Activated CD4-positive, alpha-beta T cell treated with anti-CD3 and anti-CD28 coated beads for 24 hours (primary cell): Measurements from ENCODE around the gene FAM107B.
"Not testable (repeated sequence)": the region's sequence is repeated elsewhere in the genome, so short reads cannot be mapped to it uniquely, and the experiment has no call there.

Source experiments
- DNase-seq, 2 donors: peaks; one replicate each; pipeline ENCODE4 v3.0.0-alpha.2; 2020; ENCODE audit warnings: low read depth in 2 of 2

The FAM107B gene

DNA sequence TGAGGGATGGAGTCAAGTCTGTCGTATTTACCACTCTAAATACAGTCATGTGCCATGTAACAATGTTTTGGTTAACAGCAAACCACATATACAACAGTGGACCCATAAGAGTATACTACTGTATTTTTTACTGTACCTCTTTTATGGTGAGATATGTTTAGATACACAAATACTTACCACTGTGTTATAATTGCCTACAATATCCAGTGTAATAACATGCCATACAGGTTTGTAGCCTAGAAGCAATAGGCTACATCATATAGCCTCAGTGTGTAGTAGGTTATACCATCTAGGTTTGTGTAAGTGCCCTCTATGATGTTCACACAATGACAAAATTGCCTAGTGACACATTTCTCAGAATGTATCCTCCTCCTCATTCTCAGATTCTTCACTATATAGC is 110.4 kb downstream of the FAM107B start:
- no peak for DNase-seq

DNA sequence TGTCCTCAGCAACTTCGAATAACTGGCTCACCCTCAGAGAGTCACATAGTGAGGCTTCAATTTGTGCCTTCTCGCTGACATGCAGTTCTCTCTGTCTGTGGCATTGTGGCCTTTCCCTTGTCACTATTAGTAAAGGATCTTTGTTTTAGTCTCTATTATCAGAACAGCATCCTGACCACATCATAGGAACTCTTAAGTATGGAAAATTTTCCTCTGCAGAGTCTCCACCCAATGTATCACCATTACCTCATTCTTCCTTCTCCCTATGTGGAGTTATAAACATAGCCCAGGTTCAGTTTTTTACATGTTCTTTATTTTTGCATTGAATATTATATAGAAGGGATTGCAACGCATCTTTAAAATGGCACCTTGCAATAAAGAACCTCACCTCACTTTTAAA is 112.9 kb downstream of the FAM107B start:
- DNase-seq: no peak

DNA sequence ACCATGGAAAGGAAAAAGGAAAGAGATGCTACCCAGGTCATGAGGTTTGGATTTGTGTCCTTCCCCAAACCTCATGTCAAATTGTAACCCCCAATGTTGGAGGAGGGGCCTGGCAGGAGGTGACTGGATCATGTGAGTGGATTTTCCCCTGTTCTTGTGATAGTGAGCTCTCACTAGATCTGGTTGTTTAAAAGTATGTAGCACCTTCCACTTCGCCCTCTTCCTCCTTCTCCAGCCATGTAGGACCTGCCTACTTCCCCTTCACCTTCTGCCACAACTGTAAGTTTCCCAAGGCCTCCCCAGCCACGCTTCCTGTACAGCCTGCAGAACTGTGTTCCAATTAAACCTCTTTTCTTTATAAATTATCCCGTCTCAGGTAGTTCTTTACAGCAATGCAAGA is 113.9 kb downstream of the FAM107B start:
- DNase-seq: no peak

DNA sequence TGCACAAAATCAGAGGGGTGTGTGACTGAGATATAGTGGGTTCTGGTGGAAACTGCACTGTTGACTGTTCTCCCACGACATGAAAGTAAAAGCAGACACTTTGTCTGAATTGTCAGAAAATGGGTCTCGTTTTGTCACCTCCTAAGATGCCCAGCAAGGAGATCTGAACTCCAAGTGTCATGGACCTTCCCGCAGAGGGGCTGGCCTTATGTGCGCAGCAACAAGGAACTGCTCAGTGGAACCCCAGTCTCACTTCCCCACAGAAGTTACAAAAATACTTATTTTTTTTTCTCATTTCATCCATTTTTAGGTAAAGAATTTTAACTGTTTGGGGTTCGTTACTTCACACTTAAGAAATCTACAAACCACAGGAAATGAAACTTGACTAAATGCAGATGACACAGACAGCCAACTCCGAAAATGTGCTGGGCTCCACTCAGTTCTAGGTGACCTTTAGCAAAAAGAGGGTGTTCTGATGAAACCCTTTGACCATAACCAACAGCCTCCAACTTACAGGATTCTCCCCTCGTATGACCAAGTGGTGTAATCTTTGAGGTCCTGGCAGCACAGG is 115.0 kb downstream of the FAM107B start:
- DNase-seq: peak in 1 of 2 donors; percentile 16

DNA sequence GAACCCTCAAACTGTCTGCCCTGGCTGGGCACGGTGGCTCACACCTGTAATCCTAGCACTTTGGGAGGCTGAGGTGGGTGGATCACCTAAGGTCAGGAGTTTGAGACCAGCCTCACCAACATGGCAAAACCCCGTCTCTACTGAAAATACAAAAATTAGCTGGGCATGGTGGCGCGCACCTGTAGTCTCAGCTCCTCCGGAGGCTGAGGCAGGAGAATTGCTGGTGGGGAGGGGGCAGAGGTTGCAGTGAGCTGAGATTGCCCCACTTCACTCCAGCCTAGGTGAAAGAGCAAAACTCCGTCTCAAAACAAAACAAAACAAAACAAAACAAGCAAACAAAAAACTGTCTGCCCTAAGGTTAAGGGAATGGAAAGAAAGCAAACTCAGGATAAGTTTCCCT is 115.6 kb downstream of the FAM107B start:
- not testable (repeated sequence) for DNase-seq

DNA sequence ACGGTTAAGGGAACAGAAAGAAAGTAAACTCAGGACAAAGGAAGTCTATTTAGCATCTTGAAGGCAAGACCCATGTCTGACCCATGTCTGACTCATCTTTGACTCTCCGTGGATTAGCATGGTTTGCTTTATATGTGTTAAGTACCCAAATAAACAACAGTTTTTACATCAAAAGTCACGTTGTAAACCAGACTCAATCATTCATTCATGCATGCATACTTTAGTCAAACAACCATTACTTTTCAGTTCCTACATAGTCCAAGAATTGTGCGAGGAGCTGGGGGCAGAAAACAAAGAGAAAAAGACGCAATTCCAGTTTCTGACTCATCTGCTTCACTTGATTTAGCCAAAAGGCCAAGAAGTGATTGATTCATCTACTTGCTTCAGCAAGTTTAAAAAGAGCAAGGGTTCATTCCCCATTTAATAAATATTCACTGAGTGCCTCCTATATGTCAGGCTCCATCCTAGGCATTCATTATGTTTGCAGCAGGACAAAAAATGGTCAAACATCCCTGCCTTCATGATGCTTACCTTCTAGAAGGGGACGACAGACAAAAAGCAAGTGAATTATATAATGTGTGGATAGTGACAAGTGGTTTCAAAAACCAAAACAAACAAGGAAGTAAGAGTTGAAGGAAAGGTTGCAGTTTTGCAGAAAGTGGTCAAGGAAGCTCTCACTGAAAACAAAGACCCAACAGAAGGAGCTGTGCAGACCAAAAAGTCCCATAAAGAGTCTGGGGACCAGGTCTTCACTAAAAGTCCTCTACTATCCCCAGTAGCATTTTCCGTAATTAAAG is 116.2 kb downstream of the FAM107B start:
- no peak for DNase-seq

DNA sequence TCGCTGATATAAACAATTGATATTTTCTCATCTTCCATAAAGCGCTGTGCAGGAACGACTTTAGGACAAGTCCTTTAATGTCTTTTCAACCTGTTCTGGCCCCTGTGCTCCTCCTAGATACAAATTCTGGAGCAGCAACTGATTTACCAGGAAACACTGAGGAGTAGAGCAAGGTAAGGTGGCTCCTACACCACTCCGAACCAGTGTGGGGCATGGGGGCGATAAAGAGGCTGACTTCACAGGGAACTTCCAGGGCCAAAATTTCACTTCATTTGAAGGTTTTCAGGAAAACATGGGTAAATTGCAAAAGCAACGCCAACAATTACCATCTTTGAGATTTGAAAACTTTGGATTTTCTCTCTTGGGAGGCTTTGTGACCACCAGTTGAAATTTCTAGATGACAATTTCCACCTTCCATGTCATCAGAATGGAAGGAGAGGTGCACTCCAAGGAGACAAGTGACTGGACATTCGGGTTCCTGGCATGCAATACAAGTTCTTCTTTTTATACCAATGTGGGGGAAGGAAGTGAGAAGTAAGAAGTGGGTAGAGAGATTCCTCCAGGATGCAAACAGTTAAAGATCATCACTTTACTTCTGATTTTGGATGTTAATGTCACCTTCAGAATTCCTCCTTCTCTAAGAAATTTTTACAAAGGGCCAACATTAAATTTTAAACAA is 118.5 kb downstream of the FAM107B start:
- DNase-seq: no peak

DNA sequence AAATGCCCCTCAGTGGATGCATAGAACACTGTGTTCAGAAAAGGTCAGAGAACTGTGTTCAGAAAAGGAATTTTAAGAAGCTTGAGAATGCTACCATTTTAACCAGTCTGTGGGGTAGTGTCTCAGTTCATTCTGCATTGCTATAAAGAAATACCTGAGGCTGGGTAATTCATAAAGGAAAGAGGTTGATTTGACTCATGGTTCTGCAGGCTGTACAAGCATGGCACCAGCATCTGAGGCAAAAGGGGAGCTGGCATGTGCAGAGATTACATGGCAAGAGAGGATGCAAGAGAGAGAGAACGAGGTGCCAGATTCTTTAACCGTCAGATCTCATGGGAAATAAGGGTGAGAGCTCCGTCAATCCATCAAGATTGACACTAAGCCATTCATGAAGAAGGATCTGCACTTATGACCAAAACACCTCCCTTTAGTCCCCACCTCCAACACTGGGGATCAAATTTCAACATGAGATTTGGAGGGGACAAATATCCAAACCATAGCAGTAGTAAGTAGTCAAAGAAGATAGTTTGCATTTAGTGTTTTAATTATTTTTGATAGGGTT is 119.8 kb downstream of the FAM107B start:
- no peak for DNase-seq

DNA sequence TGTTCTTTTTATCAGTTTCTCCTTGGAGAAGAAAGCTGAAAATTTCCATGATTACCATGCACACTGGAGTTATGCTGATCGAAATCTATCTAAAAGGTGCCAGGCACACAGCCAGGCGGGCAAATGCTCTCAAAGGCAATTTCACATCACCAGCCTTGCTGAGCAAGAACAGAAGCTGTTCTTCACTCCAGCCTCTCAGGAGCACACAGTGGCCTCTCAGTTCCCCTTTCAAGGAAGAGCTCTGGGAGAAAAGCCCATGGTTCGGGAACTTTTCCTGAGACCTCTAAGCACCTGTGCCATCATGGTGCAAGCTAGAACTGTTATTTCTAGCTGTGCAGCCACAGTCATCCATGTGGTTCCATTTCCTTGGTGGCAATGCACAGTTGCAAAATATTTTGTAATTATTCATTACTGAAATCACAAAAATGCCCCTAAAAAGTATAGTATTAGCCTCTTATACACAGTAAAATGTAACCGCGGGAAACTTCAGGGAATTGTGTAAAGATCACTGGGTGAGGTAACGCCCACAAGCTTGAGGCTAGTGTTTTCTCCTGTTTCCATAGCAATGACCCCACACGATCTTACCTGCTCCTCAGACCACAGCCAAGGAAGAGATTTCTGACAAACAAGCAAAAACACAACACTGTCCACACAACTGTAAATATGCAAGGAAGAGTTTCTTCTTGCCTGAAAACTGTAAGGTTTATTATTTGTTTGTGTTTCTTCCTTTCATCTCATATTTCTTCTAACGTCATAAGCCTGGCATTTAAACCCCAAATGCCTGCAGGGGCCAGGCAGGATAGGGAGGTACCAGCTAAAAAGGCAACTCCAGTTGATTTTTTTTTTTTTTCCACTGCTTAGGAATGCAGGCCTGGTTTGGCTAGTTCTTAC is 121.2 kb downstream of the FAM107B start:
- DNase-seq: no peak

DNA sequence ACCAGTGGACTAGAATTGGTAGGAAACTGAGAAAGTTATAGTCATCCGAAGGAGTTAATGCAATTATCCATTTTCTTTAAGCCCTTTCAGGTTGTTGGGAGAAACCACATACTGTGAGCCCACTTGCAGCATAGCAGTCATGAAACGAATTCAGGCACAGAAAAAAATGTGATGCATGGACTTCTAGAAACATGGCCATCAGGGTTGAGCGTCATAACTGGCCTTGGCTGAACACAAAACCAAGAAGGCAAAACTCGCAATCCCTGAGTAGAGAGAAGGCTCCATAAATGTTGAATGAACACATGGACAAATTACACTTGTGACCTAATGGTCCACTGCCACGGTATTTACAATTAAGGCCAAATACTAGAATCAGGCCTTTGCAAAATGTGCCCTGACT is 121.9 kb downstream of the FAM107B start:
- DNase-seq: no peak

DNA sequence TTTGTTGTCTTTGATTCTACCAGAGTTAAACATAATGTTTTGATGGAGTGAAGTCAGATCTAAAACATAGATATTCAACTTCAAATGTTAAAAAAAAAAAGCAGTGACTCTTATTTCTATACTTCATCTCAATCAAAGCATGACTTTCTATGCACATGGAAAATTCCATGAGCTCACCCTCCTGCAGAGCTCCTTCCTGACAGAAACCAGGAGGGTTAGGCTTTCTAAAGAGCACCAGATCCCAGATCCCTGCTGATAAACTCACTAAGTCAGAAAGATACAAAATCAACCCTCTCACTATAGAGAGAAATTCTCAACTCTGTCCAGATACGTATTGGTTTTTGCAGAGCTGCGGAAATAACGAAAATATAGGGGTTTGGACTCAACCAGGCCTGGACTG is 122.6 kb downstream of the FAM107B start:
- DNase-seq: no peak

DNA sequence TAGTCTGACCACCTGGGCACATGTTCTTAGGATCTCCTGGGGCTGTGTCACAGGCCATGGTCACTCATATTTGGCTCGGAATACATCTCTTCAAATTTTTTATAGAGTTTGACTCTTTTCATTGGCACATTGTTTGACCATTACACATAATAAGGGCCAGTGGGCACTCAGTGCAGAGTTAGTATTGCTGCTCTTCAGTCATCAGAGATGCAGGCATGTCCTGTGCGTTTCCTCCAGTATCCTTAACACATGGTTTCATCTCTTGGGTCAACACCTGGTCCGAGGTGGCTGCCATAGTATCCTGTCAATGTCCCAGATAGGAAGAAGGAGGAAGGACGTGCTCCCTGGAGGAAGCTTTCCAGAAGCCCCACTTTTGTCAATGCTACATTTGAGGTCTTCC is 125.0 kb downstream of the FAM107B start:
- DNase-seq: no peak

DNA sequence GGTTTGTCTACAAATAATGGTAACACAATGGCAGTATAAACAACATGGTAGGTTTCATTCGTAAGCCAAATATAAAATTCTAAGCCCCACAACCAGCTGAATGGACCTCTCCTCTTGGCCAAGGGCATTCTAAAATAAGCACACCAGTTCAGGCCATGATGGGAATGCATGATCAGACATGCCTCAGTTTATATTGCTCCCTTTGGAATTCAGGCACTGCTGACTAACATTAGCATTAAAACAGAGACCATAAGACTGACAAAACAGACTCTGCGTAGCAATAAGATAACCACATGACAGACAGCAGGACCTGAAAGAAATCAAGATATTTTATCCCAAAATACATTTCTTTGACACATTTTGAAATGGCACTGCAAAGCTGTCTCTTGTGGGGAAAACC is 125.8 kb downstream of the FAM107B start:
- DNase-seq: no peak

DNA sequence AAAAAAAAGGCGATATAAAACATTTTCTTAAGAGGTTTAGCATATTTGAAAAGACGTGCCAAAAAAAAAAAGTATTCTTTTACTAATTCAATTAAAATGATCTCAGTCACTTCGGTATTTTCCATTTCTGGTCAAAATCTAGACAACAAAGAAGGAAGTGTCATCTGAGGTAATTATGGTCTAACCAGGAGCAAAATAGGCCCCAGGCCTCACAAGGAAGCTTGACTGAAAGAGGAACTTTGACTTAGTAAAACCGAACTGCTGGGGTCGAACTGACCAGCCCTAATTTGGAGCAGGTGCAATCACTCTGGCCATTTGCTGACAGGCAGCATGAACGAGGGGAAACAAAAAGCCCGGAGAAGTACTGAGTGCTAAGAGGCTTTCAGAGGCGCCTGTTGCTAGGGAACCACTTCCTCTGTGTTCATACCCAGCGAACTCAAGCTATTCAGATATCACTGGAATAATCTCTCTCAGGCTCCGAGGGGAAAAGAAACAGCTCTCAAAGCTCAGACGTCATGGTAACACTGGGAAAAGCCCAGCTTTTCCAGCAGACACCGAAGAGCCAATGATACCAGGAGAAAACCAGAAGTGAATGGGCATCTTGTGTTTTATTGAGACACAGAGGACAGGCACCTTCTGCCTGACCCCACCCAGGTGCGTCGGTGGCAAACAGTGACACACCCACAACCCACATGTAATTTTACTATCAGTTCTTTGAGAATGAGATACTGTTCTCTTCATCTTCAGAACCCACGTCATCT is 126.5 kb downstream of the FAM107B start:
- peak; percentile 28 to 35 for DNase-seq

DNA sequence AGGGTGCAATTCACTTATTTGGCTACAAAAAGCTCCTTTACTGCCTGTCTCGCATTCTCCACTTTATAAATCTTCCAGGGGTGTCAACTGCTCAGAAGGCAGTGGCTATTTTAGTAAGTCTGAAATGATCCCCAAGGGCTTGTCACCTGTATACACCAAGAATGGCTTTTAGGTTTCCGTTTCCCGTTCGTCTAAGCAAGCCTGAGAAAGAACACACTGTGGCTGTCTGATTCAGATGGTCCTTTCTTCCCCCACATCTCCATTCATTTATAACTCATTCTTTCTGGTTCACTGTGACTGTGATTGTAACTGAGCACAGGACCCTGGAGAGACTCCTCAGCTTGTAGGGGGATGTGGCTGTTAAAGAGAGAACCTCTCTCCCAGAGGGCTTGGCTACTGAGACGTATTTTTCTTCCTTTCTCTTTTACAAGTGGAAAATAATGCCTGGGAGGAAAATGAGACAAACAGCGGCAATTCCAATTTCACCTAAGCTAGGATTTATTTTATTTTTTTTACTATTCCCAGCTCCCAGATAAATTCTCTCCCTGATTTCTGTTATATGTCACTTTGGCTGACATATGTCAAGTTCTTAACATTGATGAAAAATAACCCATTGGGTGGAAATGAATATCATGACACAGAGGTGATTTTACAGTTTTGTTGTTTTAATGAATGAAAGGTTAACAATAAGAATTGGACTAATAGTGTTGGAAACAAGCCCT is 129.3 kb downstream of the FAM107B start:
- no peak for DNase-seq

DNA sequence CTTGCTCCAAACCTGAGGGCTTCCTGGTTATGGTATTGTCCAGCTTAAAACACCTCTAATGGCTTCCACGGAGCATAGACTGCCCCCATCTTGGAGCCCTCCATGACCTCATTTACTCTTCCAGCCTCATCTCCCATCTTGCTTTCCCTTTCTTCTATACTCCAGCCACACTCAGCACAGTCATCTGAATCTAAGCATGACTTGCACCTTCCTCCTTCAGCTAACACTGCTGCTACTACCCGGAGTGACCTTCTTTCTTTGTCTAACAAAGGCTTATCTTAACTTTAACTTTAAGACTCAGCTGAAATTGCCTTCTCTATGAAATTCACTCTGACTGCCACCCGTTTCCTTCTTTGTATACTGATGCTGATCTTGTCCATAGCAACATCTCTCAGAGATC is 135.1 kb downstream of the FAM107B start:
- DNase-seq: no peak

DNA sequence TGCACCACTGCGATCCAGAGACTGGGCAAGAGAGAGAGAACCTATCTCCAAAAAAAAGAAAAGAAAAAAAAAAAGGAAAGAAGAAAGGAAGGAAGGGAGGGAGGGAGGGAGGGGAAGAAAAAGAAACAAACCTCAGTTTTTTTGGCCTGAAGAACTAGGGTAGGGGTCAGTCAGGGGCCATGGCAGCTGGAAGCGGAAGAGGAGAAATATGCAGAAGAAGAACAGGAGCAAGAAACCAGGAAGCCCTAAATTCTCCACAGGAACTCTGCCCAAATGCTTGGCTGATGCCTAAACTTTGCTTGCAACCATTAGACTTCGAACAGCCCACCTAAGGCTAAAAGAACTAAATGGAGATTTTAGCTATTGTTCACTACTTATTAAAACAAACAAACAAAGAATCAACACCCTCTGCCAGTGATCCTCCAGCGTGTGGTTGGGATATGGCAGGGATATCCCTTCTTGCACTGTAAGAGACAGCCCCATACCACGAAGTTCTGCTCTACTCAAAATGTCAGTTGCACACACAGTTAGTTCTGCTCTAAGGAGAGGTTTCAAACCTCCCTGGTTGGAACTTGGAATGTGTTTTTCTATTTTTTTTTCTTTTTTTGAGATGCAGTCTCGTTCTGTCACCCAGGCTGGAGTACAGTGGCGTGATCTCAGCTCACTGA is 139.5 kb downstream of the FAM107B start:
- no peak for DNase-seq

DNA sequence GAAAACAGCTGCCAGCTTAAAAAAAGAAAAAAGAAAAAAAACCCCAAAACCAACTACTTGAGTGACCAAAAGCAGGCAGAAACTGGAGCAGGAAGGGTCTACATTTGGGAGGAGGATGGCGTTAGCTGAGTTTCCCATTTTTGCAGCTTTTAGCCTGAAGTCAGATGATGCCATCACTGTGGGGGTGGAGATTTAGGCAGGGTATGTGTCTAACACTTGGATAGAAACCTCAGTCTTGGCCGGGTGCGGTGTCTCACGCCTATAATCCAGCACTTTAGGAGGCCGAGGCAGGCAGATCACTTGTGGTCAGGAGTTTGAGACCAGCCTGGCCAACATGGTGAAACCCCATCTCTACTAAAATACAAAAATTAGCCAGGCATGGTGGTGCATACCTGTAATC is 140.1 kb downstream of the FAM107B start:
- DNase-seq: not testable (repeated sequence)

DNA sequence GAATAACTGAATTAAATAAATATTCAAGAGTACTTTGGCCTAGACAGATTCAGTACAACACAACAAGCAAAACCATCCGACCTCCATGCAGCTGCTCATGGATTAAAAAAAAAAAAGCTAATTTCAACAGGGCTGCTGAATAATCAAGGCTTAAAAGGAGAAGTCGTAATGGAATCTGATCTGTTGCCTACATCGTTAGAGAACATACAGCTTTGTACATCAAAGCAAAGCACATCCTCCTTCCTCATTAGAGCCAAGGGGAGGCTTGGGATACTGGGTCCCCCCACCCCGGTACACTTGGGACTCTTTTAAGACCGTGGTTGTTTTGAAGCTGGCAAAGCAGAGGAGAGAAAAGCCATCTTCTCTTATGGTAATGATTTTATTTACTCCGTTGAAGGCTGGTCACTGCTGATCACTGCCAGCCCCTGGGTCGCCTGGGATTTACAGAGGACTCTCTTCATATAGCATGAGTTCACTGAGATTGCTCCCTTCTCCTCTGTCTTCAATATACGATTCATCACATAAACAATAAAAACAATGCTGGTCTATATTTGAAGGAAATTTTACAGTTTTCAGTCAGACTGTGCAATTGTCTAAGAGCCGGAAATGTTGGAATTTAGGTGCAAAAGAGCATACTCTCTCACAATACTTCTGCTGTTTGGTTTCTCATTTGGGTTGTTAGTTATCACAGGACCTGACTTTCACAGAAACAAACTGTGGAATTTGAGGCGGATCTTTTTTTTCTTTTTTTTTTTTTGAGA is 148.8 kb downstream of the FAM107B start:
- no peak for DNase-seq
